ENCODE measurements around the gene KANSL1L.

DNA sequence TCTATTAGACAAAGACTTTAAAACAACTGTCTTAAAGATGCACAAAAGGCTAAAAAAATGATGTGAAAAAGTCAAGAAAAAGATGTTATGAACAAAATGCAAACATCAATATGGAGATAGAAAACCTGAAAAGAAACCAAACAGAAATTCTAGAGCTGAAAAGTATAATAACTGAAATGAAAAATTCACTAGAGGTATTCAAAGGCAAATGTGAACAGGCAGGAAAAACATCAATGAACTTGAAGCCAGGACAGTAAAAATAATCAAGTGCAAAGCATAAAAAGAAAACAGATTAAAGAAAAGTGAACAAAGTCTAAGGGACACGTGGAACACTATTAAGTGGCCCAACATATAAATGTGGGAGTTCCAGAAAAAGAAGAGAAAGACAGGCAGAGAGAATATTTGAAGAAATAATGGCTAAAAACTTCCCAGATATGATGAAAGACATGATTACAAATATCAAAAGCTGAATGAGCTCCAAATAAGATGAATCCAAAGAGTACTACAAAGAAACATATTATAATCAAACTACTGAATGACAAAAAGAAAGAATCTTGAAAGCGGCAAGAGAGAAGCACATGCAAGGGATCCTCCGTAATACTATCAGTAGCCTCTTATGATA, 57.5 kb downstream of the KANSL1L start:
- no peak for TF ChIP-seq POLR2A (IDR thresholded peaks at IDR 0.05)
- TF ChIP-seq, protein P1, sequence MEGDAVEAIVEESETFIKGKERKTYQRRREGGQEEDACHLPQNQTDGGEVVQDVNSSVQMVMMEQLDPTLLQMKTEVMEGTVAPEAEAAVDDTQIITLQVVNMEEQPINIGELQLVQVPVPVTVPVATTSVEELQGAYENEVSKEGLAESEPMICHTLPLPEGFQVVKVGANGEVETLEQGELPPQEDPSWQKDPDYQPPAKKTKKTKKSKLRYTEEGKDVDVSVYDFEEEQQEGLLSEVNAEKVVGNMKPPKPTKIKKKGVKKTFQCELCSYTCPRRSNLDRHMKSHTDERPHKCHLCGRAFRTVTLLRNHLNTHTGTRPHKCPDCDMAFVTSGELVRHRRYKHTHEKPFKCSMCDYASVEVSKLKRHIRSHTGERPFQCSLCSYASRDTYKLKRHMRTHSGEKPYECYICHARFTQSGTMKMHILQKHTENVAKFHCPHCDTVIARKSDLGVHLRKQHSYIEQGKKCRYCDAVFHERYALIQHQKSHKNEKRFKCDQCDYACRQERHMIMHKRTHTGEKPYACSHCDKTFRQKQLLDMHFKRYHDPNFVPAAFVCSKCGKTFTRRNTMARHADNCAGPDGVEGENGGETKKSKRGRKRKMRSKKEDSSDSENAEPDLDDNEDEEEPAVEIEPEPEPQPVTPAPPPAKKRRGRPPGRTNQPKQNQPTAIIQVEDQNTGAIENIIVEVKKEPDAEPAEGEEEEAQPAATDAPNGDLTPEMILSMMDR (IDR thresholded peaks at IDR 0.05): no peak
- no peak for TF ChIP-seq POLR2AphosphoS5 (IDR thresholded peaks at IDR 0.05)
- no peak for TF ChIP-seq EP300 (IDR thresholded peaks at IDR 0.05)

All from suprapubic skin (tissue), 4 donors.